Measurements from ENCODE around the gene LRRFIP1.

GRCh38 chr2:237691908-237692600 is 64.7 kb downstream of the LRRFIP1 start:
- peak in 2 of 3 donors; percentile 18 to 38 for TF ChIP-seq CTCF (IDR thresholded peaks at IDR 0.05)
- TF ChIP-seq POLR2A (IDR thresholded peaks at IDR 0.05): peak; percentile 70

All from ovary (tissue), 3 donors.